Stimulated activated CD4-positive, alpha-beta T cell treated with anti-CD3 and anti-CD28 coated beads, TNF-alpha, amount 100 ng/mL, for 24 hours (primary cell): Measurements from ENCODE around the gene OSER1.
"Not testable (repeated sequence)": the region's sequence is repeated elsewhere in the genome, so short reads cannot be mapped to it uniquely, and the experiment has no call there.

Experiments
- DNase-seq, 3 experiments: peaks; one replicate each; pipeline ENCODE4 v3.0.0-alpha.2; 2020; ENCODE audit warnings: low read depth in 3 of 3

The OSER1 gene

DNA sequence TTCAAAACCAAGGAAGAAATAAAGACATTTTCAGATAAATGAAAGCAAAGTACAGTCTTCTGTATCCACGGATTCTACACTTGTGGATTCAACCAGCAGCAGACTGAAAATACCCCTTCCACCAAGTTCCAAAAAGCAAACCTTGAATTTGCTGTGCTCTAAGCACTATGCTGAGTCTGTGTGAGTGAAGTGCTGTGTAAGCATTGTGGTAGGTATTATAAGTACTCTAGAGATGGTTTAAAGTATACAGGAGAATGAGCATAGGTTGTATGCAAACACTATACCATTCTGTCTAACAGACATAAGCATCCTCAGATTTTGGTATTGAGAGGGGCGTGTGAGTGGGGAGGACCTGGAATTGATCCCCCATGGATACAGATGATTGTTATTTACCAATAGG lies 9.6 kb downstream of the OSER1 start:
- DNase-seq = no peak

DNA sequence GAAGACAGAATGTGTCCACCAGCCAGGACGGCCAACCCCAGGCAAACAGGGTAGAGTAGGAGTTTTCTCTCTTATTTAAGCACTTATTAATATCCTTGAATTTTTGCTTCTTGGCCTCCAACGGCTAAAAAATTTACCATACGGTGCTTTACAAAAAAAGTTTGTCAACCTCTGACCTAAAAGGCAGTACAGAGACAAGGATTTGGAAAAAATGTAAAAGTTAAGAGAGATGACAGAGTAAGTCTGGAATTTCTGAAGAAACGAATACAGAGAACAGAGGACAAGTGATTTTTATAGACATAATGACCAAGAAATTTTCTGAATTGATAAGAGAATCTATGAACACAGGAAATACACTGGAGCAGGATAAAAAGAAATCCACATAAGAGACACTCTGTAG lies 10.2 kb downstream of the OSER1 start:
- DNase-seq = no peak

DNA sequence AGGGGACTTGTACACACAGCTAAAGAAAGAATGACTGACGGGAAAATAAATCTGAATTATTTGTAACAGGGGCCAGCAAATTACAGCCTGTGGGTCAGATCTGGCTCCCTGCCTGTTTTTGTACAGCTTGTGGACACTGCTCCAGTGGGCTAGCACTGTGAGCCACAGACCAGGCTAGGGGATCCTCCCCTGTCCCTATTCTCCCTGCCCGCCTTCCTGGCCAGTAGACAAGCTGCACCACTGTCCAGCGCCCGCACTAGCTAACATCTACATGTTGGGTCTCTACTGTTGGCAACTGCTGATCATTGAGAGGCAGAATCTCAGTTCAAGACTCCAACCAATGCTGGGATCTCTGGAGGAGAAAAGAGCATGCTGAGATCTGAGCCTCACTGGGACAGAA lies 10.7 kb downstream of the OSER1 start:
- no peak for DNase-seq

DNA sequence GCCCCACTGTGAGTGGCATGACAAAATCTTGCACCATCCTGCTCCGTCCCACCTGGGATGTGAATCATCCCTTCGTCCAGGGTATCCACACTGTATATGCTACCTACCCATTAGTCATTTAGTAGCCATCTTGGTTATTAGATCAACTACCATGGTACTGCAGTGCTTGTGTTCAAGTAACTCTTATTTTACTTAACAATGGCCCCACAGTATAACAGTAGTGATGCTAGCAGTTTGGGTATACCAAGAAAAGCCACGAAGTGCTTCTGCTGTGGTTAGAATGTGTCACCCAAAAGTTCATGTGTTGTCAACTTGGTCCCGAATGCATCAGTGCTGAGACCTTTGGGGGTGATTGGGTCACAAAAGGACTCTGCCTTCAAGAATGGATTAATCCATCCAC lies 11.7 kb downstream of the OSER1 start:
- DNase-seq = no peak

DNA sequence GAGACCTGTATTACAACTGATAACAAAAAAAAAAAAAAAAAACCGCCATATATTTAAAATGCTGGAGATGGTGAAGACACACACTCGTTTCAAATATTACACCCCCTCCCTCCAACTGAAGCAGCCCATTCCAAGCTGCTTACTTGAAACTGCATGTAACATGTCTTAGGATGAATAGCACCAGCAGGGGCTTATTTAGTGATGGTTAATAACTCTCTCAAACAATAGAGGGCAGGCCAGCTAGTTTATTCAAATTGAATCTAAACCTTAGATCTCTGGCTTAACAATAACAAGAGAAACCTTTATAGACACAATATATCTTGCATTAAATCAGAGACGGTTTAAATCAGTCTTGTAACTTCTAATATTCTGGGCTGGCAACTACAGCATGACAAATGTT lies 14.3 kb downstream of the OSER1 start:
- no peak for DNase-seq

DNA sequence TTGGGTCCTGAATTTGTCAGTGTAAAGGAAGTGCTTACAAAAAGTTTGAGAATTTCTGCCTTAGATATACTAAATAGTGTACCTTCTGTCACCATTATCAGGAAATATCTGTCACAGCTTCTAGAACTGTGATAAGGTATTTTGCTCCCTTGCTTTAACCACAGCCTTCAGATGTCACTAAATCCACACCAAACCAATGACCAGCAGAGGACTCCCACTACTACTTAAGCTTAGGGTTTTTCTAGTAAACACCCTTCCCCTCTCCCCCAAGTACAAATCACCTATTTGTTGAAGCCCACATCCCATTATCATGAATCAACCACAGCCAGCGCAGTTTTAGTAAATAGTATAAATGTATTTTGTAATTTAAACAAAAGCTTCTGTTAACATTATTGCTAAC lies 15.0 kb downstream of the OSER1 start:
- DNase-seq = no peak

DNA sequence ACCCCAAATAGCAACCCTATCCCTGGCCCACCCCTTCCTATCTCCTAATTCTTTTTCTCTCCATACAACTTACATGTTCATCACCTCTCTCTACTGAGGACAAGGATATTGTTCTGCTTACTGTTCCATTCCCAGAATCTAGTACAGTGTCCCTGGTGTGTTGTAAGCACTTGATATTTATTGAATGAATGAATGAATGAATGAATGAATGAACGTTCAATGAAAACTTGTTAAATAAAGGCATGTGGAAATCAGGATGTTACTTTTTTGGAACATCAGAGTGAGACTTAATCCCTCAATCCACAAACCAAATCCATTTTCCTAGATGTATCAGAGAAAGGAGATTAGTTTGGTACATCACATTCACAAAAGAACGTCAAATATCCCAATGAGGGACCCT lies 16.8 kb downstream of the OSER1 start:
- DNase-seq = no peak

DNA sequence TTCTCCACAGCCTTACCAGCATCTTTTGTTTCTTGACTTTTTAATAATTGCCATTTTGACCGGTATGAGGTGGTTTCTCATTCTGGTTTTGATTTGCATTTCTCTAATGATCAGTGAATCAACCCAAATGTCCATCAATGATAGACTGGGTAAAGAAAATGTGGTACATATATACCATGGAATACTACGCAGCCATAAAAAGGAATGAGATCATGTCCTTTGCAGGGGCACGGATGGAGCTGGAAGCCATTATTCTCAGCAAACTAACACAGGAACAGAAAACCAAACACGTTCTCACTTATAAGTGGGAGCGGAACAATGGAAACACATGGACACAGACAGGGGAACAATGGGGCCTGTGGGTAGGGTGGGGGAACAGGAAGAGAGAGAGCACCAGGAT lies 18.9 kb downstream of the OSER1 start:
- DNase-seq = not testable (repeated sequence)

DNA sequence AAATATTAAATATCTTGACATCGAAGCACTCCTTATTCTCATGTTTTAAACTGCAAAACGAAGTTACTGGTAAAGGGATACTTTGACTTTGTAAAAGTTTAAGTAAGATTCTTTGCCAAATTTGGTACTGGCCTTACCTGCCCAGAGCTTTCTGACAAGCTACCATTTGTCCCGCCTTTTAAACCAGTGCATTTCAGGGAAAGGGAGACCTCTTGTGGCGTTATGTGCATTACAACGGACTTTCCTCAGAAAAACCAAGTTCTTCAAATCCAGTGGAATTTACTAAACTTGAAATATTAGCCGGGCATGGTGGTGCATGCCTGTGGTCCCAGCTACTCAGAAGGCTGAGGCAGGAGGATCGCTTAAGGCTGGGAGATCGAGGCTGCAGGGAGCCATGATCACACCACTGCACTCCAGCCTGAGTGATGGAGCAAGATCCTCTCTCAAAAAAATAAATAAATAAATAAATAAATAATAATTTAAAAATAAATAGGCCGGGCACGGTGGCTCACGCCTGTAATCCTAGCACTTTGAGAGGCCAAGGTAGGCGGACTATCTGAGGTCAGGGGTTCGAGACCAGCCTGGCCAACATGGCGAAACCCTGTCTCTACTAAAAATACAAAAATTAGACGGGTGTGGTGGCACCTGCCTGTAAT lies 20.2 kb downstream of the OSER1 start:
- DNase-seq = peak in 1 of 3 experiments; percentile 27

DNA sequence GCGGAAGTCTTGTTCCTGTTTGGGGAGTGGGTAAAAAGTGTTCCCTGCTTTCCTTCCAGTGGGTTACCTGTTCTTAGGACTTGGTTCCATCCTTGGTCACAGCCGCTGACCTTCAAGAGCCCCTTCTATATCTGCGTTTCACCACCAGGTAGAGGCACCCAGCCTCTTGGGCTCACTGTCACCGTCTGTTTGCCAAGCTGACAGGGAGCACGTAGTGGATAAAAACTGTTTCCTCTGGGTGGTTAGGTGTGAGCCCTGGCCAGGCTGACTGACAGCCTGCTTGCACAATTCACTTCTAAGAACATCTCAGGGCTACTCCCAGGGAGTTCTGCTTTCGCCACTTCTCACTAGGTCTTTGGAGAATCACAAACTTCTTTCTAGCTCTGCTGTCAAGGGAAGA lies 21.8 kb downstream of the OSER1 start:
- DNase-seq = no peak

DNA sequence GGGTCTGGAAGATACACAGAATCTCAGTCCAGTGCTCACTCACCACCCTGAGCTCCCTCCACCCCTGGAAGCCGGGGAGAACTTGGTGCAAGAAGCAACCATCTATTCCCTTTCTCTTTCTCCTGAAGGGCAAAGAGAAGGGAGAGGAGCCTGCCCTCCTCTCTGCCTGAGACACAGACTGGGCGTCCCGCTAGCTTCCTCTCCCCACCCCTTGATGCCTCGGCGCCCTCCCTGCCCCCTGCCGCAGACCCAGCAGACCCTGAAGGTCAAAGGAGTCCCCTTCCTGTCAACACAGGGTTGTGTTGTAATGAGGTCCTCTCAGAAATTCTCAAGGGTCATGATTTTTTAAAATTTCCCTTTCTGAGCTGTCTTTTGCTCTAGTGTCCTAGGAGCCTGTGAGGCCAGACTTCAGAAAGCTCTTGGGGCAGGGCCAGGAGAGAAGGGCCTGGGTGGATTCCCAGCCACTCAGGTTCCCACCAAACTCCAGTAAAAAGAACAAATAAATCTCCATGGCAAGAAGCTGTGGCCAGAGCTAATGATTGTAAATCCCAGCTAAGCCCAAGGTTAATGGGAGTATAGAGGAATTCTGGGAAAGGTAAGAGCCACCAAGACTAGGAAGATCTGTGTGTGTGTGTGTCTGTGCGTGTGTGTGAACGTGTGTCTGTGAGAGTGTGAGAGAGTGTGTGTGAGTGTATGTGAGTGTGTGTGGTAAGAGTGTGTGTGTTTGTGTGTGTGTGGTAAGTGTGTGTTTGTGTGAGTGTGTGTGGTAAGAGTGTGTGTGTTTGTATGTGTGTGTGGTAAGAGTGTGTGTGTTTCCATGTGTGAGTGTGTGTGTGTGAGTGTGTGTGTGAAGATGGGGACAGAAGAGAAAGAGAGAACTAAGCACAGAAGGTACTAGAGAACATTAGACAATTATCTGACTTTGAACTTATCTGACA lies 22.5 kb downstream of the OSER1 start:
- no peak for DNase-seq

DNA sequence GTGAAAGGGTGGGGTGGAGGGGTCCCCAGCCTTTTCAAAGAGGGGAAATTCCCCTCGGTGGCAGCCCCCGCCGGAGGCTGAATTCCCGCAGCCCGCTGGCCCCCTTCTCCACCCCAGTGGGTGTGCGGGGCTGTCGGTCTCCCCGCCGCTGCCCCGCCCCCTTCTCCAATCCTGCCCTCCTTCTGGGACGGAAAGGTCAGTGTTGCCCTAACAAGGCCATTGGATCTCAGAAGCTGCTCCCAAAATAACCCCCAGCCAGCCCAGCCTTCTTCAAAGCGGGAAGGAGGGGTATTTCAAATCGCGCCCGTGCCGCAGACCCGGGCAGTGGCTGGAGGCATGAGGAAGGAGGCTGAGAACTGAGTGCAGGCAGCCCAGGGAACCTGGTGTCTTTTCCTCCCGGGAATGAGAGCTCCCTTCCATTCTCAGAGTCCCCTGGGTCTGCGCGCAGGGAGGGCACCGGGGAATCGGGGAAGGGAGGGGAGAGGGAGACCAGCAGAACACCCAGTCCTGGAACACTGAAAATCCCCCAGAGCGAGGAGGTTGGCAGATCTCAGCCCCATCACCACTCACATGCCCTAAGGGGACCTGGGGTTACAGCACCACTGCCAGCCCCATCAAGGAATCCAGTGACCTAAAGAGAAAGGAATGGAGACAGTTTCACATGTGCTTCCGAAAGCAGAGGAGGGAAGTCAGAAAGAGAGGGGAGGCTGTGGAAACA lies 23.4 kb downstream of the OSER1 start, which contains the start of gene JPH2:
TSS of gene JPH2 (minus strand) at position 135 of the 718 bp plus-strand sequence. CDS start 483 bp downstream, outside the sequence.
- no peak for DNase-seq

DNA sequence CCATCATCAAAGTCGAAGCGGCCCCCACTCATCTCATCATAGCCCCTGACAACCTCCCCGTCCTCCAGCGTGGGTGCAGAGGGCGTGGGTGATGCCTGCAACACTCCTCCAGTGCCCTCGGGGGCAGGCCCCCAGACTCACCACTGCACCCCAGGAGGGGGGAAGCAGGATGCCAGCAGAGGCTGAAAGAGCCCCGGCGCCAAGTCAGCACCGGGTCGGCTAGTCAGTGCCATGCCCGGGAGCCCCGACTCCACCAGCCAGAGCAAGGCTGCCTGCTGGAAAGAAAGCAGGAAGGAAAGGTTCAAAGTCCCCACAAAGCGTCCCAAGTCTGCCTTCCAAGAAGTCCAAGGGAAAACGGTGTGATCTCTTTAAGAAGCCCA lies 23.9 kb downstream of the OSER1 start:
- no peak for DNase-seq

DNA sequence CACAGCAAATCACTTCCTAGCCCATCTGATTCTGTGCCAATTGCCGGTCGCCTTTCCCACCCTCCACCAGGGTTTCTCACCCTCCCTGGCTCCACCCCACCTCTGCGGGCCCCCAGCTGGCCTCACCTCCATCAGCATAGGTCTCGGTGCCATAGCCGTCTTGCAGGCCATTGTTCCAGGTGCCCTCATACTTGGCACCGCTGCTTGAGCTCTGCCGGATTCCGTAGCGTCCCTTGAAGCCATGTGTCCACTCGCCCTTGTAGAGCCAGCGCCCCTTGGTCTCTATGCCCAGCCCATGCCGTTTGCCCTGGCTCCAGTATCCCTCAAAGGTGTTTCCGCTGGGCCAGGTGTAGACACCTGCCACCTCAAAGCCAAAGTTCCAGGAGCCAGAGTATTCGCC lies 24.4 kb downstream of the OSER1 start:
- DNase-seq = no peak

DNA sequence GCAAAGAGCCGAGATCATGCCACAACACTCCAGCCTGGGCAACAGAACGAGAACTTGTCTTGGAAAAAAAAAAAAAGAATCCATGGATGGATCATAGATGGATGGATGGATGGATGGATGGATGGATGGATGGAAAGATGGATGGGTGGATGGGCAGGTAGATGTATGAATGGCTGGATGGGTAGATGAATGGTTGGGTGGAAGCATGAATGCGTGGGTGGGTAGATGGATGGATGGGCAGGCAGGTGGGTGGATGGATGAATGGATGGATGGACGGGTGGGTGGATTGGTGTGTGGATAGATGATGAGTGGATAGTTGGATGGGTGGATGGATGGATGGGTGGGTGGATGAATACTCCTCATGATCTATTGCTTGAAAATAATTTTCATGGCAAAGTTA lies 25.0 kb downstream of the OSER1 start:
- no peak for DNase-seq

DNA sequence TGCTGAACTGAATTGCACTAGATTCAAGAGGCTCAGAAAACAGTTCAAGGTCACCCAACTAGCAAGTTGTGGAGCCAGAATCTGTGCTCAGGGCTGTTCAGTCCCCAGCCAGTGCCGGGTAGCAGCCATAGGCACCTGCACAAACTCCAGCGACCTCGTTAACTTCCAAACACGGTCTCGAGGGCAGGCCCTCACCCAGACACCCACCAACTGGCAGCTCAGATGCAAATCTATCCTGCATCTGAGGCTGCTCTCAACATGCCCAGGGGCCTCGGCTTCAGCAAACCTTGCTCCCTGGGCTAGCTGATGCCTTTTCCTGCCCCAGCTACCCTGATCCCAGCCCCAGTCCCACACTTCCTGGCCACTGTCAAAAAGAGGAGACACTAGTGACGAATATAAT lies 27.3 kb downstream of the OSER1 start:
- no peak for DNase-seq

DNA sequence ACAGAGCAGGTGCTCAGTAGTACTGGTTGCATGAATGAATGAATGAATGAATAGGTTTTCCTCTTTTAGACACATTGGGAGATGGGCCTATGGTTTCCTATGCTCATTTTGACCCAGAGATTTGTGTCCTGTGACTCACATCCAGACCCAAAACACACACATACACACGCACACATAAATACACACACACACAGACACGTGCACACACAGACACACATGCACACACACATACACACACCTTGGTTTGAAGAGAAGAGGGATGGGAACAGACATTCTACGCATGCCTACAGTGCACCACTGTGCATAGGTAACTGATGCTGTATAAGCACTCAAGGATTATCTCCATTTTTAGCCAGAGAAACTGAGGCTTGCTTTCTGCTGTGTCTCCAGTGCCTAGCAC lies 27.7 kb downstream of the OSER1 start:
- no peak for DNase-seq

DNA sequence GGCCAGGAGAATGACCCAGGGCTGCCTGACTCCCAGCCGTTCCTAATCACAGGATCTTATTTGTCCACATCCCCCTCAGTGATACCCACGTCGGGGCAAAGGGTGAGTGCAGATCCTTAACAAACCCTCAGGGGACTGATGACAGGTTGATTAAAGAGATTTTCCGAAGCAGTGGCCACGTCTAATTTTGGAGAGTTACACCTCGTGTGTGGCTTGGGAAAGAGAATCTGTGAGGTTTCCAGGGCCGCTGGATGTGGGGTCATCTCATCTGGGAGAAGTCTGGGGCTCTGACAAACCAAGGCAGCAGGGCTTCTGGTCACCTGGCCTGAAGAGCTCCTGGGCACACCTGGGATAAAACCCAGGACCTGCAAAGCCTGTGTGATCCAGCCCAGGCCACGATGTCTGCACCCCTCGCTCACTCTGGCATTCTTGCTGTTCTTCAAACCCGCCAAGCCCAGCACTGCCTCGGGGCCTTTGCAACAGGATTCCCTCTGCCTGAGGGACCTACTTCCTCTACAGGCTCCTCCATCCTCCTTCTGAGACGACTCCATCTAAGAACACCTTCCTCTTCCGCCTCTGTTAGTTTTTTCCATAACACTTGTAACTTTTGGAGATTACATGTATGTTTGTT lies 28.3 kb downstream of the OSER1 start:
- no peak for DNase-seq

DNA sequence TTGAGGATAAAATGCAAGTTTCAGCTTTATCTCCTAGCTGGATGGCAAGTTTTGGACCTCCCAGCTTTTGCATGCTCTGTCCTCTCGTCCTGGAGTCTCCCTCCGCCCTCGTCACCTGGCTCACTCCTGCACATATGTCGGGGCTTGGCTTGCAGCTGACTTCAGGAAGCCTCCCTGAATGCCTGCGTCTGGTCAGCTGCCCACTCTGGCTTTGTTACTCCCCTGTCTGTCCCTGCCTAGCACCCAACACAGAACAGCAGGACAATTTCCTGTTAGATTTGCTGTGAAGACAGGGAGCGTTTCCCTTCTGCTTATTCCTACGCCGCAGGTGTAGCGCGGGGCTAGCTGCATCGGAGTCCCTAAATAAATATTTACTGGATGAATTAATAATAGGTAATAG lies 29.0 kb downstream of the OSER1 start:
- DNase-seq = no peak

DNA sequence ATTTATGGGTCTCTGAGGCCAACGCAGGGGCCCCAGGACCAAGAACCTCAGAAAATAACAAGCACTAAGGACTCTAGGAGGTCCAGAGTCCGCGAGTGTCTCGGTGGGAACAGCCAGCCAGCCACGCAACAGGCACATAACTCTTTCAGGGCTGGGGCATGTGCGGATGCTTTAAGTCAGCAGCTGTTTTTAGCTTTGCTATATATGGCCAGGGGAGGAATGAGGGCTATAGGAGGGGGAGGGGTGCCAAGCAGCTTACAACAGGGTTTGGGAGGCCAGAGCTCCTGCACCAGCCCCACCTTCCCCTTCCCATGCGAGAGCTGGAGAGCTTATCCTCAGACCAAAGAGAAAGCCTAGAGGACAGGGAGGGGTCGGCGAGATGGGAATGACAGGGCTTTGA lies 29.8 kb downstream of the OSER1 start:
- no peak for DNase-seq

DNA sequence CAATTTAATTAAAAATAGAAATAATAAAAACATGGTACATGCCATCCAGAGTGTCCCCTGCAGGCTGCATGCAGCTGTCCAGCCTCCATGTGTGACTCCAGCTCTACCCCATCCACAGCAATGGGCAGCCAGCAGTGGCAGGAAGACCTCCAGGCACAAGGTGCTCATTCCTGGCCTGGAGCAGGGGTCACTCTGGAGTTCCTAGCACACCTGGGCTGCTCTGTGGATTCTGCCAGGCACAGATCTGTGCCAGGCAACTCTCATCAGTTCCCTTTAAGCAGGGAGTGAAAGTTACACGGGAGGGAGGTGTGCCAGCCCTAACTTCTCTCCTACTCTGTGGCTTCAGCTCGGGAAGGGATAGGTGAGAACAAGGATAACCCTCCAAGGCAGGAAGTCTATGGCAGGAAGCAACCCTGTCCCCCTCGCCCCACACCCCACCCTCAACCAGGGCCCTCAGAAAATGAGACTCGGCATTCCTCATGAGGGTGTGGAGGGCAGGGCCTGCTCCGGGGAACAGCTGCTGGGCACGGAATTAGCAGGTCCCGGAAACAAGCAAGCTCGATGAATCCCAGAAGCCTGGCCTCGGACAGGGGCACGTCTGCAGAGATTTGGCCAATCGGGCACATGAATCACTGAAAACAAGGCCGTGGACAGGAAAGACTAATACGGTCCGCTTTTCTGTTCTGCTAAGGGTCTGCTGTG lies 33.6 kb downstream of the OSER1 start:
- no peak for DNase-seq
